Renal pelvis (tissue), 12 donors: ENCODE data around the gene TULP4. TPM values are rescaled to one million over a fixed set of nuclear protein-coding genes. Genes with fewer than 3 reads are reported as not detected.

Experiments
- DNase-seq: peaks from one replicate; pipeline ENCODE4 v3.0.0-alpha.2; 2013
- long read RNA-seq, 16 experiments: transcript quantifications; one replicate each; lab custom pipeline, GENCODE V29; 2026
- polyA plus RNA-seq, 3 donors: library from polyadenylated mRNA; unstranded; fragments of 120-200 nt; gene quantifications; one replicate each; pipeline ENCODE4 v1.2.1, GENCODE V29; 2013; ENCODE audit not compliant: insufficient read length in 3 of 3

TULP4 gene, protein sequence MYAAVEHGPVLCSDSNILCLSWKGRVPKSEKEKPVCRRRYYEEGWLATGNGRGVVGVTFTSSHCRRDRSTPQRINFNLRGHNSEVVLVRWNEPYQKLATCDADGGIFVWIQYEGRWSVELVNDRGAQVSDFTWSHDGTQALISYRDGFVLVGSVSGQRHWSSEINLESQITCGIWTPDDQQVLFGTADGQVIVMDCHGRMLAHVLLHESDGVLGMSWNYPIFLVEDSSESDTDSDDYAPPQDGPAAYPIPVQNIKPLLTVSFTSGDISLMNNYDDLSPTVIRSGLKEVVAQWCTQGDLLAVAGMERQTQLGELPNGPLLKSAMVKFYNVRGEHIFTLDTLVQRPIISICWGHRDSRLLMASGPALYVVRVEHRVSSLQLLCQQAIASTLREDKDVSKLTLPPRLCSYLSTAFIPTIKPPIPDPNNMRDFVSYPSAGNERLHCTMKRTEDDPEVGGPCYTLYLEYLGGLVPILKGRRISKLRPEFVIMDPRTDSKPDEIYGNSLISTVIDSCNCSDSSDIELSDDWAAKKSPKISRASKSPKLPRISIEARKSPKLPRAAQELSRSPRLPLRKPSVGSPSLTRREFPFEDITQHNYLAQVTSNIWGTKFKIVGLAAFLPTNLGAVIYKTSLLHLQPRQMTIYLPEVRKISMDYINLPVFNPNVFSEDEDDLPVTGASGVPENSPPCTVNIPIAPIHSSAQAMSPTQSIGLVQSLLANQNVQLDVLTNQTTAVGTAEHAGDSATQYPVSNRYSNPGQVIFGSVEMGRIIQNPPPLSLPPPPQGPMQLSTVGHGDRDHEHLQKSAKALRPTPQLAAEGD (N-terminal part only)
- polyA plus RNA-seq = 10 to 100 TPM; 17.6 to 24.8 (median 23.2) TPM
- long read RNA-seq, donor 1, partial matches to known transcripts = 0 of 1 reads
- long read RNA-seq, donor 1, other reads (novel, unspliced or antisense) = 0 of 1 reads
- long read RNA-seq, donor 2 = 0 reads
- long read RNA-seq, donor 3, partial matches to known transcripts = 0 of 1 reads
- long read RNA-seq, donor 3, other reads (novel, unspliced or antisense) = 0 of 1 reads
- long read RNA-seq, donor 4, partial matches to known transcripts = 0 of 1 reads
- long read RNA-seq, donor 4, other reads (novel, unspliced or antisense) = 0 of 1 reads
- long read RNA-seq, donor 5 = 0 reads
- long read RNA-seq, donor 6, partial matches to known transcripts = 6 of 7 reads
- long read RNA-seq, donor 6, other reads (novel, unspliced or antisense) = 0 of 7 reads
- long read RNA-seq, donor 7 = 0 reads
- long read RNA-seq, donor 8, full-length matches to known transcripts = 5 of 5 reads
- long read RNA-seq, donor 8, partial matches to known transcripts = 0 of 5 reads
- long read RNA-seq, donor 8, other reads (novel, unspliced or antisense) = 0 of 5 reads
- long read RNA-seq, donor 9, partial matches to known transcripts = 0 of 3 reads
- long read RNA-seq, donor 9, other reads (novel, unspliced or antisense) = 0 of 3 reads
- long read RNA-seq, donor 10, partial matches to known transcripts = 0 of 2 reads
- long read RNA-seq, donor 10, other reads (novel, unspliced or antisense) = 0 of 2 reads
- long read RNA-seq, donor 11, partial matches to known transcripts = 0 of 1 reads
- long read RNA-seq, donor 11, other reads (novel, unspliced or antisense) = 0 of 1 reads
- long read RNA-seq, donor 12, partial matches to known transcripts = 0 of 2 reads
- long read RNA-seq, donor 12, other reads (novel, unspliced or antisense) = 0 of 2 reads
- long read RNA-seq, donor 13, partial matches to known transcripts = 0 of 1 reads
- long read RNA-seq, donor 13, other reads (novel, unspliced or antisense) = 0 of 1 reads
- long read RNA-seq, donor 14, partial matches to known transcripts = 0 of 3 reads
- long read RNA-seq, donor 14, other reads (novel, unspliced or antisense) = 0 of 3 reads
- long read RNA-seq, donor 15 = 0 reads
- long read RNA-seq, donor 16, partial matches to known transcripts = 0 of 1 reads
- long read RNA-seq, donor 16, other reads (novel, unspliced or antisense) = 0 of 1 reads

DNA sequence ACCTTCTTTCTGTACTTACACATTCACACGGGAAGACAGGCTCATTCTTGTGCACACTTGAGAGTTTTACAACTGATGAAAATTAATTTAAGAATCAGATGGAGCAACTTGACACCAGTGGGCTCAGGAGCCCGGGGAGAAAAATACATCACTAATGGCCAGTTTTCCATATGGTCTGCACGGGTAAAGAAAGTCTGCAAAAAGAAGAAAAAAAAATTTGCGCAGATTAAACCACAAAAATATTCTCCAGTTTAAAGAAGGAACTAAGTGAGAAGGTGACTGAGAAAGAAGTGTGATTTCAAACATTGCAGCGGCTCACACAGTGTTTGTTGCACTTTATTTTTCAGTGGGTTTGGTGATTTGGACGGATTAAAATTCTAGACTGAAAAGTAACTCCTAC lies at the start of gene TULP4:
Gene TULP4, plus strand, starts transcription at position 301 of the 400 bp plus-strand sequence. CDS start 1,552 bp downstream, outside the sequence.
- no peak for DNase-seq

DNA sequence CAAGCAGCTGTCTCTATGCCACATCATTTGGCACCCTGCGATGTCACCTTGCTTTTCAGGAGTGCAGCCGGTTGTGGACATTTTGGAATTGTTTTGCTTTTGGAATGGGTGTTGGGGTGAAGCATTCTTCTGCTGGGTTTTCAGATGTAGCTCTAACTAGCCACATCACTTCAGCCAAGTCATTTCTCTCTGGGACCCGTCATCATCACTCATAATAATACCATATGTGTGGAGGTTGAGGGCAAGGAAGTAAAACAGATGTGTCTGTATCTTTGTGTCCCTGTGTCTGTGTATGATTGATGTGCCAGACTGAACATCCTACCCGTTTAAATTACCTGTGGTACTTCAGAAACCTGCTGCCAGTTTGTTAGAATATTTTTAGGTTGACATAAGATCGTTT lies 49.5 kb upstream of the TULP4 start:
- DNase-seq = no peak

DNA sequence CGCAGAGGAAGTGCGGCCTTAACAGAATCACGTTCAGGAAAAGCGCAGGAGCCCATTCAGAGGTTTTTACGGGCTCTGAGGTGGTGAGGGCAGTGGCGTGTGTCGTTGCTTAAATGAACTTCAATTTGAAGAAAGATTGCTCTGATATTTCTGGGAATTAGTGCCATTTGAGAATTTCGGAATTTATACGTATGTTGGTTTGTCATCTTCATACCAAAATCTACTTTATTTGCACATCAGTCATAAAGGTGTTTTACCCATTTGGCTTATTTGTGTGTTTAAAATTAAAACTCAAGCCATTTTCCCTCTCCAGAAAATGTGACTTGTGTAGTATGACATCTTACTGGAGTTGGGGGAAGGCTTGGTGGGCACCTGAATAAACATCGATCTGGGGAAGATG lies 48.1 kb upstream of the TULP4 start:
- no peak for DNase-seq

DNA sequence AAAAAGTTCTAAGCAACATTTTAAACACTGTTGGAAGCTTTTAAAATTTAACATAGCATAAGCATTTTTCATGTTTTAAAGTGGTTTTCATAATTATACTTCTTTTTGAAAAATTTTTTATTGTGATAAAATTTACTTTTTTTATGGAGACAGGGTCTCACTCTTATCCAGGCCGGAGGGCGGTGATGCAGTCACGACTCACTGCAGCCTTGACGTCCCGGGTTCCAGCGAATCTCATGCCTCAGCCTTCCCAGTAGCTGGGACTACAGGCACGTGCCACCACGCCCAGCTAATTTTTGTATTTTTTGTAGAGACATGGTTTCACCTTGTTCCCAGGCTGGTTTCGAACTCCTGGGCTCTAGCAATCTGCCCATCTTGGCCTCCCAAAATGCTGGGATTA lies 46.1 kb upstream of the TULP4 start:
- DNase-seq = no peak

DNA sequence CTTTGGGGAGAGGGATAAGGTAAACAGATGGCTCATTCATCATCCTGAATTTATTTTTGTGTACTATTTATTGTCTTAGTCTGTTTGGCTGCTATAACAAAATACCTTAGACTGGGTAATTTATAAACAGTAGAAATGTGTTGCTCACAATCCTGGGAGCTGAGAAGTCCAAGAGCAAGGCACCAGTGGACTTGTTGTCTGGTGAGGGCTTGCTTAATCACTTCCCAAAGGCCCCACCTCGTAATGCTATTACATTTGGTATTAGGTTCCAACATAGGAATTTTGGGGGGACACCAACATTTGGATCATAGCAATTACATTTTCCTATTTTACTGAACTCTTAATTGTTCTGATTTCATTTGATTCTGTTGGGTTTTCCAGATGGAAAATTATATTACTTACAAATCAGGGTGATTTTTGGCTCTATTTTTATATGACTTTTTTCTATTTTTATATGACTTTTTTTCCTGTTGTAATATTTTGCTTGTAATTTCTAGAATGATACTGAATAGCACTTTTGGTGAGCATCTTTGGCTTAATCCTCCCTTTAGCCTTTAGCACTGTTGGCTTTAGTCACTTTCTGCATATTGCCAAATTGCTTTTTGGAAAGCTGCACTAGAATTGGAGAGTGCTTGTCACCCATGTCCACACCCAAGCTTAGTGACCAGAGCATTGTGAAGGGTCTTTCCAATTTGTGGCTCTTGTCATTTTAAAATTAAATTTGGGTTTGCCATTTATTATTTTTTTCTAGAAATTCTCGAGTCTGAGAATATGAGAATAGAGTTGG lies 43.7 kb upstream of the TULP4 start:
- no peak for DNase-seq

DNA sequence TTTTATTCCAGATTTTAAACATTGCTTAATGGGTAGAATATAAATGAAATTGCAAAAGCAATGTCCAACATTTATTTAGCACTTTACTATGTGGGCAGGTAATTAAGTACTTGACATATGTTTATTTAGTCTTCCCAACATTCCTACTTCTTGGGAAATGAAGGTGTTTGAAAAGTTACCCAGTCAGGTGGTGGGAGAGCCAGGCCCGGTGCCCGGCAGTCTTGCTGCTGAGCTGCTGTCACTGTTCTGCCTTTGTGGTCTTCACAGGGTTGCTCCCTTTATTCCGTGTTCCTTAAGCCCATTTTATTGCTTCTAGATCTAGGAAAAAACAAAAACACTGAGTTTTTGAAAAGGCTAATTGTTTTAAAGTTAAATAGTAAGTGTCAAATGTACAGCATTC lies 42.6 kb upstream of the TULP4 start:
- DNase-seq = no peak

DNA sequence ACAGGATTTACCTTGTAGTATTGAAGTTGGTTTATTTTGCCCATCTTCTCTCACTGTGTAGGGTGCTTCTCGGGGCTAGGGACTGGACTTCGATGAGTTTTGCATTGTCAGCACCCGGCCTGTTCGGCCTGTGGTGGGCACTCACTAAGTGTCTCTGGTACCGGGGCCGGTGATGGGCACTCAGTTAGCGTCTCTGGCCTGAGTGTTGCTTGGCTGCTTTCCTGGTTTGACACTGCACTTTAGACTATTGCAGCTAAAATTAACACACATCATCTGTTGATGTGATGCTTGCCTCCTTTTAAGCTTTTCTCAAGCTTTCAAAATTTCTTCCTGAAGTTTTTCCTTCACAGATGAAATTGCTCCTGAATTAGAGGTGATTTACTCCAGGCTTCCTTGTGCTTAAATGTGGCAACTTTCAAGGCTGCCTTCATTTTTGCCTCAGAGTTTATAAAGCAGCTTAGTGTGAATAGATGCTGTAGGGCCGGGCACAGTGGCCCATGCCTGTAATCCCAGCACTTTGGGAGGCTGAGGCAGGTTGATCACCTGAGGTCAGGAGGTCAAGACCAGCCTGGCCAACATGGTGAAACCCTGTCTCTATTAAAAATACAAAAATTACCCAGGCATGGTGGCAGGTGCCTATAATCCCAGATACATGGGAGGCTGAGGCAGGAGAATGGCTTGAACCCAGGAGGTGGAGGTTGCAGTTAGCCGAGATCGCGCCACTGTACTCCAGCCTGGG lies 41.7 kb upstream of the TULP4 start:
- DNase-seq = no peak

DNA sequence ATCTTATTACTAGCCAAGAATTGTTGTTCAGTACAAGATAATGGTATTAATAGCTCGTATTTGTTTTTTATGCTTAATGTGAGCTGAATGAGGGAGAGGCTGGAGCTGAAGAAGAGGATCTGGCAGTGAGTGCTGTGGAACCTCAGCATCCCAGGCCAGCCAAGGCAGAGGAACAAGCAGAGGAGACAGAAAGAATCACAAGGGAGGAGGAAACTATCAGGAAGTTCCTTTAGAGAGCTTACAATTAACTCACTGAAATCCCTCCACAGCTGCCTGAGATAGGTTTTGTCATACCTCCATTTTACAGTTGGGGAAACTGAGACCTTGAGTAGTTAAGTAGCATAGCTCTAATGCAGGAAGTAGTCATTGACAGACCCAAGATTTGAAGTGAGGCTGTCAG lies 39.9 kb upstream of the TULP4 start:
- no peak for DNase-seq

DNA sequence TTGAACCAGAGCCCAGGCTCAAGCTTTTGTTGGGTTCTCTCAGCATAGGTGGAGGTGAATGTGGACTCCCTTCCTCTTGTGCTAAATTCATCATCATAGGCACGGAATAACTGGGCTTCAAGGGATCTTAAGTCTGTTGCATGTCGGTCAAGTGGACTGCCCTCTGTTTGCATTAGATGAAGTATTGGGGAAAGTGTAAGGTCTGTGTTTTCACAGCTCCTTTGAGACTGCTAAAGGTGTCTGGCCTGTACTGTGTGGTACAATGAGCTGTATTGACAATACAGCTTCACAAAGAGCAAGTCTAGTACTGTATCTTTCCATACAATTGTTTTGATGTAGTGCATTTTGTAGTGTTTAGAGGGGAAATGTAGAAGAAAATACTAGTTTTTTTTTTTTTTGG lies 34.3 kb upstream of the TULP4 start:
- DNase-seq = no peak

DNA sequence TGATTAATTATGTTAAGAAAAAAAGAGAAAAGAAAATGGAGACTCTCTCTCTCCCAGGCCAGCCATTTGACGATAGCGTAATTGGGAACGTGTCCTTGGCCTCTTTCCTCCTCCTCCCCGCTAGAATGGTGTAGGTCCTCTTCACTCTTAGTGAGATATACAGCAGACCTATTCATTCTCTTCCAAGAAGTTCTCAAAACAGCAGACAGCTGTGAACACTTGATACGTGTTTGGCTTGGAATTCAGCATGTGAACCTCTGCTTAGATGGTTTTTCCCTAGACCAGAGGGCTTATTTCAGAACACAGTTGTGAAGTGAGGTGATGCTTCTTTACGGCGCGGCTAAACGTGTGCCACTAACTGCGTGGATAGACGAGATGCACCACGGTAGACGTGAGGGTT lies 32.6 kb upstream of the TULP4 start:
- DNase-seq = no peak

DNA sequence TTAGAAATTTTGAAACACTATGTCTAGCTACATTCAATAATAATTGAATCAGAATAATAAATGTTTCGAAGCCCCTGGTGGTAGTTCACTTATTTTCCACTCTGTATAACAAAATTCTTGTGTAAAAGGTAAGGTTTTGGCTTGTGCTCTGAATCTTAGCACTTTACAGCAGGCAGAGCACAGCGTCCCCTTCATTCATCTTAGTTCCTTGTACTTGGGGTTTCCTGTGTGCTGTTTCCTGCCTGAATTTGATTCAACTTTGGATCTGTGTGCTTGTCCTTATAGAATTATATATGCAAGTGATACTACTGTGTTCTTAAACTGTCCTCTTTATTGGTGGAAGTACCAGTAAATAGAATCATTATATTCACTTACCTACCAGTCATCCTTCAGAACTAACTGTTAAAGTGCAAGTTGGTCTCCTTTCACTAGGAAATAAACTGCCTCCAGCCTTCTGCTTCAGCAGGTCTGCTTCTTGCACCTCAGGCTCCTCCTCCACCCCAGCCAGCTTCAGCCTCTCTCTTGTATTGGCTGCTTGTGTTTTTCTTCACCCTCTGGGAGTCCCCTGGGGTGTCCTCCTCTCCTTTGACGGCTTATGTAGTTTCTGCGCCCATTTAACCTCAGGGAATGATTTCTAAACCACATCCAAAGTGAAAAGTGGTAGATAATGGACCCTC lies 28.8 kb upstream of the TULP4 start:
- no peak for DNase-seq

DNA sequence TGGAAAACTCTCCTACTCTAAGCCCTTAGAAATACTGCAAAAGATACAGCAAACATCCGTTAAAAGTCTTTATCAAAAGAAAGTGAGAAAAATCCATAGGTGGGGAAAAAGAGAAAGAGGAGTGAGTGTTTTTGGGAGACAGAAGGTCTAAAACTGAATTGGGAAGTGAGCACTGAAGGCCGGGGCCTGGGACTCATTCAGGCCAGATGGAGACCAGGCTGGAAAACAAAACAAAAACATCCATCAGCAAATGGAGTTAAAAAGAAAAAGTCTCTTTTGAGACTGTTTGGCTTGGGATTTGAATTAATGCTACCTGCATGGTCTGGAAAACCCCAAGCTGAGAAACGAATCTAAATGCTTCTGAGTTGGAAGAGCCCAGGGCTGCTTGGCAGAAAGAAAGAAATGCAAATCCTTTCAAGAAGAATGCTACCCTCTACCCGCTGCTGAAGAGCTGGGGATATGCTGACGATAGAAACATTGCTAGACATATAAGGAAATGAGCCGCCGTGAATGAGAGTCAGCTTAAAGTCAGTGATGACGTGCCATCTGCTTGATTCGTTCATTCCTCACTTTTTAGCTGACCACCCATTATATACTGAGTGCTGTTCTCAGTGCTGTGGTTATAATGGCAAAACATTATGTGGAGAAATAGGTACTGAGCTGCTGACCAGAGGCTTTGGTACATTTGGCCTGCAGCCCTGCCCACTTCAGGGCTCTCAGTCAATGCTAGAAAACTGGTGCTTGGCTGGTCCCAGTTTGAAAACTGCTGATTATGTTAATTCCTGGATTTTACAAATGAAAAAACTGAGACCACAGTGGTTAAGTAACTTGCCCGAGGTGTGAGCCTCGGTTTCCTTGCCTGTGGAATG lies 28.0 kb upstream of the TULP4 start:
- no peak for DNase-seq

DNA sequence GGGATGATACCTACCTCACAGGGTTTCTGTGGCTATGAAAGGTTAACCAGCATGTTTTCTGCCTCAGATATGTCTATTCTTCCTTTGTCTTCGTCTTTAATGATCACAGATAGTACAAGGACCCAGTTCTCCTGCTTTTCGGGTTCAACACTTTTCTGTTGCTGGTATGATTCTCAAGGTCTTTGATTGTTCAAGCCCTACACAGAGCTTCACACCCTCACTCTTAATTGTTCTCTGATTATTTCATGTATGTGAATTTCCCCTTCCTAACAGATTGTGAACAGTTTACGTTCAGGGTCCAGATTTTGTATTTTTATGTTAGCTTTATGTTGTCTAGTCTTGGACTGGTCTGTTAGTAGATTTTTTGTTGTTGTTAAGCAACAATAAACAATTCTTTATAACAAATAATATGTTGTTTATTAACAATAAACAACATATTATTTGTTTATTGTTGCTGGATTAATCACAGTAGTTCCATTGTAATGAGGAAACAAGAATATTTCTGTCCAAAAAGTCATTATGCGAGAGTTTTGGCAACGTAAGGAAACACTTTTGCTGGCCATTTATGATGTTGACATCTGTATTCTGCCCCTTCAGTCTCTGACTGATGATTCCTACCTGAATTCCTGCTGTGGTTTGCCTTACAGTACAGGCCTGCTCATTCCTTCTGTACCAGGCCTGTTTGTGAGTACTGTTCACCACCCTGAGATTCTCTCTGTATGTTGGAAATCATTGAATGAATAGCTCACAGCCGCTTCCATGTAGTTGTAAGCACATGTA lies 27.2 kb upstream of the TULP4 start:
- DNase-seq = no peak

DNA sequence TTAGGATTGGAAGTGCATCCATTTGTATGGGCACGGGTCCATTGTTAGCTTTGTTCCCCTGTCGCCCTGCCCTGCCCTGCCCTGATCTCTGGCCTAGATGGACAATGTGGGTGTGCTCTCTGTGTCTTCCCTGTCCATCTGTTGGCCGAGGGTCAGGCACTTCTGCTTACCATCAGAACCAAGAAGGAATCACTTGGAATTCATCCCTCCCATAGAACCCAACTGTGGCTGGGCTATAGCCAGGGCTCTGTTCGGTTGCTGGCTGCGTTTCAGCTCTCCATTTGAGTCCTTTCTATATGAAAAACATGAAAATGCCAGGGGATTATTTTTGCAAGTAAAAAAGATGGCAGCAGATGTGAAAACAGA lies 26.6 kb upstream of the TULP4 start:
- no peak for DNase-seq

DNA sequence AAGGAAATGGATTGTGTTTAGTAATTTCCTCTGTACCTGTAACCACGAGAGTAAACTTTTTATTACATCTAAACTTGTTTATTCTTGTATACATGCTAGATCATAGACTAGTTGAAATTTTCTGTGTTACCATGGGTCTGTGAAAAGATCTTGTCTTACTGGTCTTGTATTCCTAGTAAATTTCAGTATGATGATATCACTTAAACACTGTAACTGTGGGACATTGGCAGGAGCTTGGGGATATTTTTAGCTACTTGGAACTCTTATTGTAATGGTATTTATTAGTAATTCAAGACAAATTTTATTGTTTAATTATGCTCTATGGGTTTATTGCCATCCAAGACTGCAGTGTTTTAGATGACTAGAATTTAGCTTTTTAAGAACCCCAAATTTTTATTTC lies 25.9 kb upstream of the TULP4 start:
- no peak for DNase-seq

DNA sequence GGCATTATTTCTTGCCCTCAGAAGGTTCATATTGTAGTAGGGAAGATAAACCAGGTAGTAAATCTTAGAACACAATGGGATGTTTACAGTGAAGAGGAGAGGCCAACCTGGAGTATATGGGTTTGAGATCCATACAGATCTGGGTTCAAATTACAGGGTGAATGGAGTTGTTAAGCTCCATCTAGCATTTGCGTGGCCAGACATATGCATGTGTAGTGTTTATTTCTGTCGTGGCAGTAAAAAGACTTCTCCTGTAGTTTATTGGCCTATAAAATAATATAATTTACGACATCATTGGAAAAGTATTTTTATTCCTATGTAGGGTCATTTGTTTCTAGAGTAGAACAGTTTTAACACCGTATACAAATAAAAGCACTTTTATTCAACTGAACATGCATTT lies 25.2 kb upstream of the TULP4 start:
- DNase-seq = no peak

DNA sequence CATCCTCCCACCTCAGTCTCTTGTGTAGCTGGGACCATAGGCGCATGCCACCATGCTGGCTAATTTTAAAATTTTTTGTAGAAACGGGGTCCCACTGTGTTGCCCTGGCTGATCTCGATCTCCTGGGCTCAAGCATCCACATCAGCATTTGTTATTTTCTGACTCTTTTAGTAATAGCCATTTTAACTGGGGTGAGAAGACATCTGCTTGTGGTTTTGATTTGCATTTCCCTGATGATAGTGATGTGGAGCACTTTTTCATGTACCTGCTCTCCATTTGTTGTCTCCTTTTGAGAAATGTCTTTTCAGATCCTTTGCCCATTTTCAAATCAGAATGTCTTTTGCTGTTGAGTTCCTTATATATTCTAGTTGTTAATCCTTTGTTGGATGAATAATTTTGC lies 22.2 kb upstream of the TULP4 start:
- no peak for DNase-seq
